Measurements from ENCODE around the gene LCE3A.
A peak's percentile ranks its signal among the peaks of the same experiment; 100 is the strongest.
"Not testable (repeated sequence)": the region's sequence is repeated elsewhere in the genome, so short reads cannot be mapped to it uniquely, and the experiment has no call there.

LCE3A gene

GRCh38 chr1:152622803-152623202 is at the start of gene LCE3A:
LCE3A (minus strand) TSS chr1:152623103; CDS start chr1:152623103, 0 bp downstream.
- DNase-seq = no peak

- DNase-seq = no peak
These were observed 44.7 kb upstream of the LCE3A start for GRCh38 chr1:152667648-152668047.

- DNase-seq = not testable (repeated sequence)
These were observed 43.3 kb upstream of the LCE3A start for GRCh38 chr1:152666171-152666570.

GRCh38 chr1:152663098-152663497 is 40.2 kb upstream of the LCE3A start, which contains the start of gene LCE2D:
LCE2D (plus strand) TSS chr1:152663380; CDS start chr1:152664106, 726 bp downstream.
- no peak for DNase-seq

GRCh38 chr1:152658649-152659048 is 35.7 kb upstream of the LCE3A start:
- DNase-seq = no peak

GRCh38 chr1:152657677-152658076 is 34.8 kb upstream of the LCE3A start:
- DNase-seq = no peak

- DNase-seq = no peak
These were observed 33.6 kb upstream of the LCE3A start for GRCh38 chr1:152656459-152656858.

GRCh38 chr1:152654110-152654509 is 31.2 kb upstream of the LCE3A start:
- peak; percentile 36 for DNase-seq

GRCh38 chr1:152646656-152647055 is 23.8 kb upstream of the LCE3A start:
- no peak for DNase-seq

GRCh38 chr1:152645146-152645545 is 22.2 kb upstream of the LCE3A start:
- no peak for DNase-seq

GRCh38 chr1:152643945-152644344 is 21.0 kb upstream of the LCE3A start:
- DNase-seq = no peak

- DNase-seq = no peak
These were observed 17.4 kb upstream of the LCE3A start for GRCh38 chr1:152640351-152640750.

GRCh38 chr1:152630596-152630995 is 7.7 kb upstream of the LCE3A start:
- no peak for DNase-seq

- no peak for DNase-seq
These were observed 3.8 kb upstream of the LCE3A start for GRCh38 chr1:152626744-152627143.

- DNase-seq = no peak
These were observed 421 bp upstream of the LCE3A start for GRCh38 chr1:152623203-152623844.

- DNase-seq = no peak
These were observed 910 bp downstream of the LCE3A start for GRCh38 chr1:152621993-152622392.

- DNase-seq = no peak
These were observed 9.4 kb downstream of the LCE3A start, which contains the start of gene LCE3B for GRCh38 chr1:152613511-152613910. LCE3B (plus strand) TSS chr1:152613811; CDS start chr1:152613811, 0 bp downstream.

GRCh38 chr1:152599934-152600333 is 23.0 kb downstream of the LCE3A start, which contains the start of gene LCE3C:
LCE3C (plus strand) TSS chr1:152600234; CDS start chr1:152600732, 498 bp downstream.
- no peak for DNase-seq

- DNase-seq = no peak
These were observed 25.9 kb downstream of the LCE3A start for GRCh38 chr1:152596986-152597385.

- DNase-seq = no peak
These were observed 37.3 kb downstream of the LCE3A start for GRCh38 chr1:152585586-152585985.

- DNase-seq = no peak
These were observed 40.3 kb downstream of the LCE3A start for GRCh38 chr1:152582647-152583046.

GRCh38 chr1:152580433-152580832 is 42.5 kb downstream of the LCE3A start, which contains the start of gene LCE3D:
LCE3D (minus strand) TSS chr1:152580516; CDS start chr1:152579936, 580 bp downstream.
- no peak for DNase-seq

GRCh38 chr1:152579526-152579925 is 43.4 kb downstream of the LCE3A start:
- DNase-seq = not testable (repeated sequence)

GRCh38 chr1:152577168-152577567 is 45.7 kb downstream of the LCE3A start:
- DNase-seq = no peak
